BE2C (cell line): ENCODE data around the gene PARG.

Experiments used
- DNase-seq: peaks from one replicate; pipeline ENCODE4 v3.0.0-alpha.2; 2020
- H3K27me3 ChIP-seq: fragments of 250-450 bp; sonication (Bioruptor Pico); 2 replicates; pipeline ENCODE4 v1.5.1; 2020; ENCODE audit warnings: mild to moderate bottlenecking
- H3K36me3 ChIP-seq: fragments of 250-450 bp; sonication (Bioruptor Pico); 2 replicates; pipeline ENCODE4 v1.5.1; 2020; ENCODE audit warnings: mild to moderate bottlenecking
- H3K4me1 ChIP-seq: fragments of 250-450 bp; sonication (Bioruptor Pico); 2 replicates; pipeline ENCODE4 v1.5.1; 2020
- H3K4me3 ChIP-seq: 2 replicates; pipeline ENCODE4 v1.5.1; 2011; ENCODE audit warnings: low read depth, low read length
- H3K9me3 ChIP-seq: fragments of 250-450 bp; sonication (Bioruptor Pico); 2 replicates; pipeline ENCODE4 v1.5.1; 2020
- TF ChIP-seq, protein P1 (sequence below): IDR thresholded peaks from 2 replicates; pipeline ENCODE4 v1.5.1; 2012; ENCODE audit warnings: mild to moderate bottlenecking, low read depth, low read length

The PARG gene

DNA sequence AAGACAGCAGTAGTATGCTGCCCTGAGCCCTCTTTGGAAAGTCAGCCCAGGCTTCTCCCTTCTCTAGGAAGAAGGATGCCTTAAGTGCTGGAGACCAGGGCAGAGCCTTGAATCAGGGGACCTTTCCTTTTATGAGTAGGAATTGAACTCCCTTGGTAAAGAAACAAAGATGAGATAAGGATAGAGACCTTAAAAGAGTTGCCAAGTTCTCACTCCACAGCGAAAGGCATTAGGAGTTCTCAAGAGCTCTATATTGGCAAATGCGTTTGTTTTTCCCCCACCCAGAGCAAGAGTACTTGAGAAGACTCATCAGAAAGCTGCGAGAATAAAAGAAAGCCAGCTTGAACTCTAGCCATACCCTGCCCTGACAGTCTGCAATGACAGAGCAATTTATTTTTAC is 106.9 kb downstream of the PARG start:
- TF ChIP-seq, protein P1, sequence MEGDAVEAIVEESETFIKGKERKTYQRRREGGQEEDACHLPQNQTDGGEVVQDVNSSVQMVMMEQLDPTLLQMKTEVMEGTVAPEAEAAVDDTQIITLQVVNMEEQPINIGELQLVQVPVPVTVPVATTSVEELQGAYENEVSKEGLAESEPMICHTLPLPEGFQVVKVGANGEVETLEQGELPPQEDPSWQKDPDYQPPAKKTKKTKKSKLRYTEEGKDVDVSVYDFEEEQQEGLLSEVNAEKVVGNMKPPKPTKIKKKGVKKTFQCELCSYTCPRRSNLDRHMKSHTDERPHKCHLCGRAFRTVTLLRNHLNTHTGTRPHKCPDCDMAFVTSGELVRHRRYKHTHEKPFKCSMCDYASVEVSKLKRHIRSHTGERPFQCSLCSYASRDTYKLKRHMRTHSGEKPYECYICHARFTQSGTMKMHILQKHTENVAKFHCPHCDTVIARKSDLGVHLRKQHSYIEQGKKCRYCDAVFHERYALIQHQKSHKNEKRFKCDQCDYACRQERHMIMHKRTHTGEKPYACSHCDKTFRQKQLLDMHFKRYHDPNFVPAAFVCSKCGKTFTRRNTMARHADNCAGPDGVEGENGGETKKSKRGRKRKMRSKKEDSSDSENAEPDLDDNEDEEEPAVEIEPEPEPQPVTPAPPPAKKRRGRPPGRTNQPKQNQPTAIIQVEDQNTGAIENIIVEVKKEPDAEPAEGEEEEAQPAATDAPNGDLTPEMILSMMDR: no peak
- H3K36me3 ChIP-seq: peaks cover 16% of the 10 kb centered on the region
- no peak for DNase-seq
- no peaks in the 10 kb centered on the region; the same call in 1 of the 2 replicates for H3K4me1 ChIP-seq
- H3K27me3 ChIP-seq: no peaks in the 10 kb centered on the region
- H3K9me3 ChIP-seq: no peaks in the 10 kb centered on the region
- no peak overlapping the region for H3K4me3 ChIP-seq

DNA sequence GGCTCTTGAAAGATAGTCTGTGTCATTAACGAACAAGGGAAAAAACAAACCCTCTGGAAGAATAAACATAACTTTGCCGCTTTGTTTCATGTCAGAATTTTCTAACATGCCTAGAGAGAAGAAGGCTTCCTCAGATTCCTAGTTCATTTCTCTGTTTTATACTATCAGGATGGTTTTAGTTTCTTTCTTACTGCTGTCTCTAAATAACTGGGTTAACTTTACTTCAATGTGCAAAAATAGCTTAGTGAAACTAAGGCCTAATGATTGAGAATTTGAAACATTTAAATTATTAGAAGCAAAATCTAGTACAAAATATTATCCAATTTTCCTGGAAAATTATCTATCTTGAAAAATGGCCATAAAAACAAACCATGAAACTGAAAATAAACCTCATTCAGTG is 107.6 kb downstream of the PARG start:
- TF ChIP-seq, protein P1: no peak
- no peak overlapping the region for H3K4me3 ChIP-seq
- DNase-seq: no peak
- H3K4me1 ChIP-seq: no peaks in the 10 kb centered on the region; the same call in 1 of the 2 replicates
- no peaks in the 10 kb centered on the region for H3K27me3 ChIP-seq
- peaks cover 13% of the 10 kb centered on the region for H3K36me3 ChIP-seq
- H3K9me3 ChIP-seq: no peaks in the 10 kb centered on the region

DNA sequence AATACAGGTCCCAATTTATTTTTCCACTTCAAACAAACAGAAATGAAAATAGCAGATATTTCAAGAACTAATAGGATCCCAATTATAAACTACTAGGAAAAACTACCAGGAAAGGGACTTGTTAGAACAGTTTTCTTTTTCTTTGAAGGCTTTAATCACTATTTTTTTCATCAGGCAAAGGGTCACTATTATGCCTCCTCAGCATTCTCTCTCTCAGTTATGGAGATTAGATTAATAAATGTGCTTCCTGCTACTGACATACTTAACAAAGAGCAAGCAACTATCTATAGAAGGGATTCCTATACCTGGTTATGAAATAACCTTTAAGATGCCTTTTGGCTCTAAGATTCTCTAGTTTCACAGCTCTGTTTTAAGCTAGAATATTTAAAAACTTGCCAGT is 108.7 kb downstream of the PARG start:
- no peaks in the 10 kb centered on the region for H3K27me3 ChIP-seq
- TF ChIP-seq, protein P1: no peak
- H3K36me3 ChIP-seq: peaks cover 9% of the 10 kb centered on the region
- no peak overlapping the region for H3K4me3 ChIP-seq
- no peaks in the 10 kb centered on the region; the same call in 1 of the 2 replicates for H3K4me1 ChIP-seq
- no peaks in the 10 kb centered on the region for H3K9me3 ChIP-seq
- DNase-seq: no peak

DNA sequence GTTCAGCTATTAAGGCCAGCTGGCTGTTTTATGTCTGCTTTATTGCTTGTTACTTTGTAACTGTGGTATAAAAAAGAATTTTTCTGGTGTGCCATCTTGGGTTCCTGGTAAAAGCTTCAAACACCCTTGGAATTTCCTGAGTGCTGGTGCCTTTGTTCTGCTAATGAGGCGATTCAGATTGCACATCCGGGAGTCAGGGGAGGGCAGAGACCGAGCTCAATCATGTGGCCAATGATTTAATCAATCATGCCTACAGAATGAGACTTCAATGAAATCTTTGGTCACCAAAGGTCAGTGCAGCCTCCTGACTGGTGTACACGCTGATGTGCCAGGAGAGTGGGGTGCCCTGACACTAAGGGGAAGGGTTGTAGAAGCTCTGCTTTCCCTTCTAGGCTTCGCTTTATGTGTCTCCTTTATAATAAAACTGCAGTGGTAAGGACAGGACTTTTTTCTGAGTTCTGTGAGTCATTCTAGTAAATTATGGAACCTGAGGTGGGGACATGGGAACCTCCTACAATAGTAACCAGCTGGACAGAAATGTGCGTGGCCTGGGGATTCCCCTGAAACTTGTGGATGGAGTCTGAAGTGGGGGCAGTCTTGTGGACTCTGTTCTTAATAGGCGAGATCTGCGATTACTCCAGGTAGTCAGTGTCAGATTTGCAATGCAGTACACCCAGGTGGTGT is 110.3 kb downstream of the PARG start:
- H3K27me3 ChIP-seq: no peaks in the 10 kb centered on the region
- H3K36me3 ChIP-seq: peaks cover 16% of the 10 kb centered on the region
- H3K4me1 ChIP-seq: no peaks in the 10 kb centered on the region; the same call in 1 of the 2 replicates
- no peak overlapping the region for H3K4me3 ChIP-seq
- no peaks in the 10 kb centered on the region for H3K9me3 ChIP-seq
- TF ChIP-seq, protein P1: no peak
- no peak for DNase-seq

DNA sequence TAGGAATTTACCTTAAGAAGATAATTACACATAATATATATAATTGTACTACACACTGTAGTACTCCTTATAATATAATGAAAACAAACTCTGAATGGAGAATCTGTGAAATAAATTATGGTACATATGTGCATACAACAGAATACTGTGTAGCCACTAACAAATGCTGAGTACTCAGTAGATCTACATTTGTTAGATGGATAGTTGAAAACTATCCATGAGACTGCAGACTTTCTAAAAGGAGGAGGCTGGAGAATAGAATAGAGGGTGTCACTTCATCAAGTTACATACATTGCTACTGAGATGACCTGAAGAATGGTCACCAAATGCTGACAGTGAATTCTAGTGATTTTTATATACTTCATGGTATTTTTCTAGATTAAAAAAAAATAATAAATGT is 111.0 kb downstream of the PARG start:
- no peak for DNase-seq
- Histone ChIP-seq H3K27me3 (no peaks in the 10 kb centered on the region), H3K4me1 (no peaks in the 10 kb centered on the region; the same call in 1 of the 2 replicates), H3K36me3 (peaks cover 16% of the 10 kb centered on the region), H3K9me3 (no peaks in the 10 kb centered on the region), H3K4me3 (no peak overlapping the region)
- TF ChIP-seq, protein P1: no peak

DNA sequence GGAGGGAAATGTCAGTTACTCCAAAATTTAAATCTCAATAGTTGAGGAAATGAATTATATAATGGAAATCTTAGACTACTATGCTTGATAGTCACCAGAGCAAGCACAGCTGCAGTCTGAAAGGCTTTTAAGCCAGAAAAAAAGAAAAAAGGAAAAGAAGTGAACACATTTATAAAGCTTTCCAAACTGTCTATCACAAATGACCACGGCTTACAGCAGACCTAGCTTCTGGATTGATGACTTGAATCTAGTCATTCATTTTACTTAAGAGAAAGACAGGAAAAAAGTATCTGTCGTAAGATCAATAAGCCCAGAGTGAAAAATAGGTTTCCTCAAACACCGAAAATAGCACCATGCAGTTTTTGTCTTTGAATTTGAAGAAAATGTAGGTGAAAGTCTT is 111.8 kb downstream of the PARG start:
- TF ChIP-seq, protein P1: no peak

More for the DNA sequence above, 111.8 kb downstream of the PARG start:
- H3K36me3 ChIP-seq: peaks cover 14% of the 10 kb centered on the region; the same call in 1 of the 2 replicates
- no peak for DNase-seq
- no peaks in the 10 kb centered on the region for H3K9me3 ChIP-seq
- H3K27me3 ChIP-seq: no peaks in the 10 kb centered on the region
- no peak overlapping the region for H3K4me3 ChIP-seq
- H3K4me1 ChIP-seq: no peaks in the 10 kb centered on the region; the same call in 1 of the 2 replicates
